Muscle of arm (tissue), 12 donors: ENCODE data around the gene C16orf86. TPM values are rescaled to one million over a fixed set of nuclear protein-coding genes. Genes with fewer than 3 reads are reported as not detected.
"Not testable (repeated sequence)": the region's sequence is repeated elsewhere in the genome, so short reads cannot be mapped to it uniquely, and the experiment has no call there.

Source experiments
- DNase-seq: peaks from one replicate; pipeline ENCODE4 v3.0.0-alpha.2; 2013
- polyA plus RNA-seq, 12 donors: library from polyadenylated mRNA; unstranded; fragments of 120-200 nt; gene quantifications; one replicate each; pipeline ENCODE4 v1.2.1, GENCODE V29; 2013; ENCODE audit not compliant: insufficient read length in 12 of 12

C16orf86 gene
- polyA plus RNA-seq, 12 donors = 1.5 to 3.2 (median 2.1) TPM; not detected in 2

GRCh38 chr16:67685388-67686112, 18.9 kb downstream of the C16orf86 start:
- DNase-seq = no peak

- DNase-seq = not testable (repeated sequence)
These were observed 27.1 kb downstream of the C16orf86 start for GRCh38 chr16:67693517-67694285.

GRCh38 chr16:67694611-67695010, 28.0 kb downstream of the C16orf86 start:
- DNase-seq = no peak

GRCh38 chr16:67697422-67698185, 31.0 kb downstream of the C16orf86 start:
- no peak for DNase-seq

- DNase-seq = no peak
These were observed 32.7 kb downstream of the C16orf86 start for GRCh38 chr16:67699265-67699664.

- DNase-seq = no peak
These were observed 34.8 kb downstream of the C16orf86 start for GRCh38 chr16:67701420-67701819.

GRCh38 chr16:67702130-67702529, 35.5 kb downstream of the C16orf86 start:
- DNase-seq = no peak

- DNase-seq = no peak
These were observed 37.0 kb downstream of the C16orf86 start for GRCh38 chr16:67703626-67704025.

- DNase-seq = no peak
These were observed 37.5 kb downstream of the C16orf86 start for GRCh38 chr16:67704110-67704509.

- no peak for DNase-seq
These were observed 40.6 kb downstream of the C16orf86 start for GRCh38 chr16:67707210-67707609.

- DNase-seq = no peak
These were observed 41.2 kb downstream of the C16orf86 start for GRCh38 chr16:67707790-67708189.

GRCh38 chr16:67708368-67708771, 41.8 kb downstream of the C16orf86 start:
- no peak for DNase-seq

GRCh38 chr16:67709050-67709449, 42.4 kb downstream of the C16orf86 start:
- DNase-seq = no peak

GRCh38 chr16:67710607-67711006, 44.0 kb downstream of the C16orf86 start:
- DNase-seq = no peak

- no peak for DNase-seq
These were observed 47.1 kb downstream of the C16orf86 start for GRCh38 chr16:67713647-67714273.

- DNase-seq = no peak
These were observed 47.9 kb downstream of the C16orf86 start for GRCh38 chr16:67714522-67714921.

GRCh38 chr16:67716097-67716496, 49.5 kb downstream of the C16orf86 start:
- DNase-seq = no peak

Other genes starting within 250 kb of the C16orf86 start
- 10 to 100 TPM in 2 of 12 donors, 1 to 10 TPM in 9, not detected in 1; 5.1 to 11.8 (median 8.1) TPM for gene HSD11B2, start 235.7 kb upstream of the C16orf86 start, polyA plus RNA-seq
- 10 to 100 TPM in 11 of 12 donors, not detected in 1; 44.5 to 67.3 (median 55.4) TPM for gene ATP6V0D1, start 185.7 kb upstream of the C16orf86 start, polyA plus RNA-seq
- gene AGRP, start 183.3 kb upstream of the C16orf86 start, polyA plus RNA-seq = under 1 TPM in 3 of 12 donors, not detected in 9; 0.25 to 0.59 (median 0.25) TPM
- gene RIPOR1, start 138.0 kb upstream of the C16orf86 start, polyA plus RNA-seq = 10 to 100 TPM in 11 of 12 donors, not detected in 1; 31.1 to 91.9 (median 47.9) TPM
- gene CTCF, start 104.3 kb upstream of the C16orf86 start, polyA plus RNA-seq = 10 to 100 TPM in 11 of 12 donors, not detected in 1; 40.4 to 71.9 (median 43.6) TPM
- 1 to 10 TPM in 2 of 12 donors, under 1 TPM in 8, not detected in 2; 0.32 to 2.4 (median 0.41) TPM for gene CARMIL2, start 21.7 kb upstream of the C16orf86 start, polyA plus RNA-seq
- 10 to 100 TPM in 10 of 12 donors, 1 to 10 TPM in 1, not detected in 1; 9.6 to 29.9 (median 13.0) TPM for gene ACD, start 6.6 kb upstream of the C16orf86 start, polyA plus RNA-seq
- gene PARD6A, start 5.9 kb upstream of the C16orf86 start, polyA plus RNA-seq = 1 to 10 TPM in 2 of 12 donors, under 1 TPM in 8, not detected in 2; 0.41 to 1.2 (median 0.72) TPM
- 10 to 100 TPM in 2 of 12 donors, 1 to 10 TPM in 9, not detected in 1; 6.1 to 15.3 (median 8.6) TPM for gene ENKD1, start 64 bp upstream of the C16orf86 start, polyA plus RNA-seq
- gene GFOD2, start 52.5 kb downstream of the C16orf86 start, polyA plus RNA-seq = 10 to 100 TPM in 11 of 12 donors, not detected in 1; 10.2 to 29.8 (median 13.1) TPM
- gene RANBP10, start 139.7 kb downstream of the C16orf86 start, polyA plus RNA-seq = 10 to 100 TPM in 11 of 12 donors, not detected in 1; 15.0 to 31.8 (median 21.2) TPM
- gene TSNAXIP1, start 140.1 kb downstream of the C16orf86 start, polyA plus RNA-seq = 1 to 10 TPM in 7 of 12 donors, under 1 TPM in 3, not detected in 2; 0.83 to 5.0 (median 1.3) TPM
- gene THAP11, start 175.5 kb downstream of the C16orf86 start, polyA plus RNA-seq = 10 to 100 TPM in 11 of 12 donors, not detected in 1; 11.8 to 25.6 (median 22.2) TPM
- 1,000 to 10,000 TPM in 1 of 12 donors, 100 to 1,000 TPM in 11; 111 to 1,287 (median 122) TPM for gene NUTF2, start 180.1 kb downstream of the C16orf86 start, polyA plus RNA-seq
- 10 to 100 TPM in 11 of 12 donors, not detected in 1; 27.3 to 61.6 (median 32.4) TPM for gene CENPT, start 180.9 kb downstream of the C16orf86 start, polyA plus RNA-seq
- 100 to 1,000 TPM in 5 of 12 donors, 10 to 100 TPM in 7; 40.4 to 146 (median 96.8) TPM for gene EDC4, start 206.2 kb downstream of the C16orf86 start, polyA plus RNA-seq
- 1 to 10 TPM in 1 of 12 donors, under 1 TPM in 6, not detected in 5; 0.37 to 1.7 (median 0.74) TPM for gene NRN1L, start 218.1 kb downstream of the C16orf86 start, polyA plus RNA-seq
- 10 to 100 TPM in 11 of 12 donors, not detected in 1; 15.6 to 32.5 (median 21.0) TPM for gene PSKH1, start 226.4 kb downstream of the C16orf86 start, polyA plus RNA-seq